Adipocyte (in vitro differentiated cells): ENCODE data around the gene KLF4.
"Not testable (repeated sequence)": the region's sequence is repeated elsewhere in the genome, so short reads cannot be mapped to it uniquely, and the experiment has no call there.

Source experiments
- DNase-seq: peaks from one replicate; pipeline ENCODE4 v3.0.0-alpha.2; 2015; ENCODE audit warnings: low read depth
- H3K27me3 ChIP-seq: replicated peaks from 2 replicates; pipeline ENCODE4 v1.7.0; 2013; ENCODE audit warnings: mild to moderate bottlenecking, low read length, moderate library complexity; ENCODE audit not compliant: control insufficient read depth, insufficient read depth
- H3K36me3 ChIP-seq: 2 replicates; pipeline ENCODE4 v1.7.0; 2013; ENCODE audit warnings: low read length, mild to moderate bottlenecking, moderate library complexity; ENCODE audit not compliant: control insufficient read depth, insufficient read depth, severe bottlenecking
- H3K4me1 ChIP-seq: 2 replicates; pipeline ENCODE4 v1.7.0; 2013; ENCODE audit warnings: mild to moderate bottlenecking, low read length, moderate library complexity; ENCODE audit not compliant: control insufficient read depth, insufficient read depth
- H3K4me3 ChIP-seq: 2 replicates; pipeline ENCODE4 v1.7.0; 2013; ENCODE audit warnings: mild to moderate bottlenecking, low read length, moderate library complexity
- H3K9ac ChIP-seq: 2 replicates; pipeline ENCODE4 v1.7.0; 2013; ENCODE audit warnings: mild to moderate bottlenecking, low read length, moderate library complexity
- H3K9me3 ChIP-seq: 2 replicates; pipeline ENCODE4 v1.7.0; 2013; ENCODE audit warnings: mild to moderate bottlenecking, low read length, moderate library complexity; ENCODE audit not compliant: control insufficient read depth

KLF4 gene

GRCh38 chr9:107502464-107502863, 12.9 kb upstream of the KLF4 start:
- no peak for DNase-seq
- Histone ChIP-seq H3K4me3 (no peak overlapping the region), H3K27me3 (no peaks in the 10 kb centered on the region), H3K4me1 (peaks cover 14% of the 10 kb centered on the region), H3K9me3 (no peaks in the 10 kb centered on the region), H3K9ac (no peak overlapping the region), H3K36me3 (no peaks in the 10 kb centered on the region)

GRCh38 chr9:107500421-107501200, 11.0 kb upstream of the KLF4 start:
- not testable (repeated sequence) for H3K9me3 ChIP-seq, DNase-seq, H3K27me3 ChIP-seq, H3K9ac ChIP-seq, H3K4me3 ChIP-seq, H3K36me3 ChIP-seq
- peaks cover 14% of the 10 kb centered on the region for H3K4me1 ChIP-seq

GRCh38 chr9:107496976-107497375, 7.4 kb upstream of the KLF4 start:
- Histone ChIP-seq H3K27me3 (no peaks in the 10 kb centered on the region), H3K4me1 (no peaks in the 10 kb centered on the region), H3K36me3 (no peaks in the 10 kb centered on the region), H3K9me3 (no peaks in the 10 kb centered on the region), H3K9ac (no peak overlapping the region), H3K4me3 (no peak overlapping the region)
- no peak for DNase-seq

- no peaks in the 10 kb centered on the region for H3K9me3 ChIP-seq
Measured at GRCh38 chr9:107492381-107492970, 2.9 kb upstream of the KLF4 start.

GRCh38 chr9:107491081-107492053, 1.8 kb upstream of the KLF4 start:
- peak overlapping the region; percentile 90 for H3K9ac ChIP-seq
- H3K9me3 ChIP-seq = no peaks in the 10 kb centered on the region
- no peaks in the 10 kb centered on the region for H3K27me3 ChIP-seq
- peak; percentile 3 for DNase-seq
- peaks cover 18% of the 10 kb centered on the region for H3K4me1 ChIP-seq
- peaks cover 6% of the 10 kb centered on the region for H3K36me3 ChIP-seq
- H3K4me3 ChIP-seq = peak overlapping the region; percentile 89

More at GRCh38 chr9:107492381-107492970, 2.9 kb upstream of the KLF4 start:
- no peak overlapping the region for H3K4me3 ChIP-seq
- H3K9ac ChIP-seq = no peak overlapping the region
- no peaks in the 10 kb centered on the region for H3K27me3 ChIP-seq
- peaks cover 11% of the 10 kb centered on the region for H3K4me1 ChIP-seq
- peak; percentile 77 for DNase-seq
- H3K36me3 ChIP-seq = no peaks in the 10 kb centered on the region

GRCh38 chr9:107490606-107490970, 1.0 kb upstream of the KLF4 start:
- Histone ChIP-seq H3K4me1 (peaks cover 26% of the 10 kb centered on the region), H3K36me3 (peaks cover 14% of the 10 kb centered on the region), H3K9ac (peak overlapping the region; percentile 90), H3K4me3 (peak overlapping the region; percentile 89)
- not testable (repeated sequence) for DNase-seq, H3K27me3 ChIP-seq, H3K9me3 ChIP-seq

GRCh38 chr9:107489144-107489673, 360 bp downstream of the KLF4 start:
- H3K4me3 ChIP-seq = peak overlapping the region; percentile 92
- no peak for DNase-seq
- peaks cover 37% of the 10 kb centered on the region for H3K4me1 ChIP-seq
- no peaks in the 10 kb centered on the region for H3K9me3 ChIP-seq
- no peaks in the 10 kb centered on the region for H3K27me3 ChIP-seq
- H3K9ac ChIP-seq = peak overlapping the region; percentile 90
- H3K36me3 ChIP-seq = peaks cover 24% of the 10 kb centered on the region

- H3K27me3 ChIP-seq = no peaks in the 10 kb centered on the region
- peak overlapping the region; percentile 90 for H3K9ac ChIP-seq
- peak; percentile 82 for DNase-seq
- H3K4me1 ChIP-seq = peaks cover 42% of the 10 kb centered on the region
- no peaks in the 10 kb centered on the region for H3K9me3 ChIP-seq
- H3K4me3 ChIP-seq = peak overlapping the region; percentile 92
- peaks cover 24% of the 10 kb centered on the region for H3K36me3 ChIP-seq
Measured at GRCh38 chr9:107488375-107489143, 1.0 kb downstream of the KLF4 start.

- DNase-seq = peak; percentile 33
- Histone ChIP-seq H3K9me3 (no peaks in the 10 kb centered on the region), H3K4me1 (peaks cover 43% of the 10 kb centered on the region), H3K27me3 (no peaks in the 10 kb centered on the region), H3K9ac (peak overlapping the region; percentile 90), H3K36me3 (peaks cover 24% of the 10 kb centered on the region), H3K4me3 (peak overlapping the region; percentile 92)
Measured at GRCh38 chr9:107487521-107488374, 1.8 kb downstream of the KLF4 start.
